Activated T-cell treated with anti-CD3 and anti-CD28 coated beads for 24 hours (primary cell): ENCODE data around the gene EPOP.
A peak's percentile ranks its signal among the peaks of the same experiment; 100 is the strongest.

ENCODE experiments used
- DNase-seq: peaks from one replicate; pipeline ENCODE4 v3.0.0-alpha.2; 2020; ENCODE audit warnings: low read depth

The EPOP gene

DNA sequence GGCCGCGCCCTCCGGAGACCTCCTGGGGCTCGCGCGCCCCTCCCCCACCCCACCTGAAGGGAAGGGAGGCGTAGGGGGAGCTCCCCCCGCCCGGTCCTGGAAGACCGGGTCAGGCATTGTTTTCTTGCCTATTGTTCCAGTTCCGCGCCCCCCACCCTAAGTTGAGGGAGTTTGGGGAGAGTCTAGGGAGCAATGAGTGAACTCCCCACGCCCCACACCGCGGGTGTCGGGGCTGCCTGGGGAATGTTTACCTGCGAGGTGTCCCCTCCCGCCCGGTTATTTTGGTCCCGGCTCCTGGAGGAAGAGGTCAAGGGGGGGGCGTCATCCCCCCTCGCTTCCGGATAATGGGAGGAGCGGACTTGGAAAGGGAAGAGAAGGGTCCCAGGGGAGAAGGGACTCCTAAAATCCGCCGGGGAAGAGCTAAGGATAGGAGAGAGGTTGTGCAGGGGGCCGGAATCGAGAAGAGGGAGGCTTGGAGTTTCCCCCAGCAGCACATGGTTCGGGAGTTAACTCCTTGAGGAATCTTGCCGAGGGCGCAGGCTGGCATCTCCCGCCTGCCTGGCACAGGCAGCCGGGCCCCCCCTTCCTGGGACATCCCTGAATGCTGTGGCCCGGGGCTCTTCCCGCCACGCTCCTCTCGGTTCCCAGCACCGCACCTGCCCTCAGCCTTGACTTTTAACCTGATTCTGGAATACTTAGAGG is 31.2 kb upstream of the EPOP start:
- DNase-seq = peak; percentile 28

DNA sequence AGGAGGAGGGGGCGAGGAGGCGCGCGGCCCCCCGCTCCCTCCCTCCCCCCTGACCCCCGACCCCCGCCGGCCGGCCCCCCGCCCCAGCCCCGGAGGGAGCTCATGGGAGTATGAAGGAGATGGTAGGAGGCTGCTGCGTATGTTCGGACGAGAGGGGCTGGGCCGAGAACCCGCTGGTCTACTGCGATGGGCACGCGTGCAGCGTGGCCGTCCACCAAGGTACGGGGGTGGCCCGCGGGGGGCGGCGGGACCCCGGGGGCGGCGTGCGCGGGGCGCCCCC is 30.7 kb upstream of the EPOP start:
- DNase-seq = no peak

DNA sequence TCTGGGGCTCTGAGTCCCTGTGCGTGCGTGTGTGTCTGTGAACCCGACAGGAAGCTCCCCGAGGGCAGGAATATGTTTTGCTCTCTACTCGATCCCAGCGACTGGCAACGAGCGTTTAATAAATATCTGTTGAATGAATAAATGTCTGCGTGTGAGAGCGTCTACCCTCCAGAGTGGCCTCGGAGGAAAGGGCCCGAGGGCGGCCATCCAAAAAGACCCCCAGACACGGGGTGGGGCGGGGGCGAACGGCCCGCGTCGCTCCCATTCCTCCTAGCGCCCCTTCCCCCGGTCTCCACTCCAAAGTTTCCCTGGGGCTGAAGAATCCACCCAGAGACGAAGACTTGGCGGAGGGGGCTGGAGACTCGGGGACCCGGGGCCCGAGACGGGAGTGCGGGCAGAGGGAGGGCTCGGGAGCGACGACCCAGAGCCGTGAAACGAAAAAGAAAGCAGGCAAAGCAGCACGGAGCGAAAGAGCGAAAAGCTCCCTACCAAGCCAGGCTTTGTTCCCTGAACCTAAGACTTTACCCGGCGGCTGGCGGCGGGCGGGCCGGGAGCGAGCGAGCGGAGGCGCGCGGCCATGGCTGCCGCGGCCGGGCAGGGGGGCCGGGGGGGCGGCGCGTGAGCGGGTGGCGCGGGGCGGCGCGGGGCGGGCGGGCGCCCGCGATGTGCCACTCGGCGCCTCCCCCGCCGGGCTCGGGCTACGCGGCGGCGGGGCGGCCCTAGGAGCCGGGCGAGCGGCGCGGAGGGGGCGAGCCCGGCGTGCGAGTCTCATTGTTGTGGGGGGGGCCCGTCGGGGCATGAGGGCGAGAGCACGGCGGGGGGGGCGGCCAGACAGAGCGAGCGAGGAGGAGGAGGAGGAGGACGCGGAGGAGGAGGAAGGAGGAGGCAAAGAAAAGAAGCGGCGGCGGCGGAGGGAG is 30.1 kb upstream of the EPOP start, which contains the start of gene MLLT6:
TSS of gene MLLT6 (plus strand) at position 668 of the 917 bp plus-strand sequence. CDS start 360 bp downstream, outside the sequence.
- DNase-seq = peak; percentile 60

DNA sequence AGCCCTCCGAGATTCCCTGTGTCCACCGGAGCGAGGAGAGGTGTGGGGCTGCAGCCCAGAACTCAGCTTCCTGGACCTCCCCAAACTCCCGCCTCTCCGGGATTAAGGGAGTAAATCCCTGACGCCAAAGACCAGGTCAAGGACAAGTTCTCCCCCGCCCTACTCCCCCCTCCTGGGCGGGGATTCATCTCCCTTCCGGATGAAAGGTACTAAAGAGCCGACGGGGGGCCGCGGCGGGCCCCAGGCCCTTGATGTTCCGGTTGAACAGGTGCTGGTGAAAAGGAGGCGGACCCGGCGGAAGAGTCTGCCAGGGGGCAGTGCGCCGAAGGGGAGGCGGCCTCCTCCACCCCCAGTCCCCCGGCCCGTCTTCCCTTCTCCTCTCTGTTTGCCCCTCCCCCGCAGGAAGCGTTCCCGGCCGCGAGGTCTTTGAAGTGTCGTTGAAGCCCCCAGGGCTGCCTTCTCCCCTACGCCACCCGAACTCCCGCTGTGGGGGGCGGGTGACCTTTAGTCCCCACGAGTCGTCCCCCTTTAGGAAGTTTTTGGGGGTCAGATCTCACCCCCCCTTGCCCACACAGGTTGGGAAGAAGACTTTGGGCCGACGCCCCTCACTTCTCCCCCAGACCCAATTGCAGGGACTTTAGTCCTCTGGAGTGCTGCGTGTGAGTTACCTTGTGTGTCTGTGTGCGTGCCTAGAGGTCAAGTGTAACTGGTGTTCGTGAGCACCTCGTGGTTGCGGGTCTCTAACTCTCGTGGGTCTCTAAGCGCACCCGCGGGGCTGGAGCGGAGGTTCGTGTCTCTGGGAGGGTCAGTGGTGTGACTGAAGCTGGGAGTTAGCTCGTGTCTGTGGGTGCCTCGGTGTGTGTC is 29.2 kb upstream of the EPOP start:
- peak; percentile 84 for DNase-seq

DNA sequence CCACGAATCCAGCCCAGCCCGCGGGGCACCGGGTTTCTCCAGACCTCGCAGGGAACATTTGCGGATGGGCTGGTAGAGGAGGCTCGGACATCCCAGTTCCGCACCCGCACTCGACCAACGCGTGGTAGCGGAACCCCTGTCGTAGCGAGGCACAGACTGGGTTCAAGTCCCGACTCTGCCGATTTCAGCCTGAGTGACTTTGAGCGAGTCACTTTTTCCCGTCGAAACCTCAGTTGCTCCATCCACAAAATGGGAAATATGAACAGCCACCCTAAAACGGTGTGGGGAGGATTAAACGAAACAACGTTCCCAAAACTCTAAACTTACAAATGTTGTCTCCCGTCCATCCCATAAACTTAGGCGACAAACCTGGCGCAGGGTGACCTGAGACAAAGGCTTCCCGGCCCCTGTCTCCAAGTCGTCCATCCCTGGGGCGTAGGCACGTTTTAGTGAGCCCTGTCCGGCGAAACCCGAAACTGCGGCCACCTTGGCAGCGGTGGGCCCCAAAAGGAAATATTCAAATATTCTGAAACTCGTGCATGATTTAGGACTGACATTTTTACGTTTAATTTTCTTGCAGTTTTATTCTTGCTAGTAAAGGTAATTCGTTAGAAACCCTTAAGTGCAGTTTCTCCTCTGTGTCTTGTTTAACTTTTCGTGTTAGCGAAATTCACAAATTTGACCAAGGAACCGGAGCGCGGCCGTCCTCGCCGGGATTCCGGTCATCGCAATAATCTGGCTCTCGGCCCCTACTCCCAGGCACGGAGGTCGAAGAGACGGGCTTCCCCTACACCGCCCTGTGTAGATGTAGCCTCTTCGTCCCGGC is 28.4 kb upstream of the EPOP start:
- DNase-seq = peak; percentile 30

DNA sequence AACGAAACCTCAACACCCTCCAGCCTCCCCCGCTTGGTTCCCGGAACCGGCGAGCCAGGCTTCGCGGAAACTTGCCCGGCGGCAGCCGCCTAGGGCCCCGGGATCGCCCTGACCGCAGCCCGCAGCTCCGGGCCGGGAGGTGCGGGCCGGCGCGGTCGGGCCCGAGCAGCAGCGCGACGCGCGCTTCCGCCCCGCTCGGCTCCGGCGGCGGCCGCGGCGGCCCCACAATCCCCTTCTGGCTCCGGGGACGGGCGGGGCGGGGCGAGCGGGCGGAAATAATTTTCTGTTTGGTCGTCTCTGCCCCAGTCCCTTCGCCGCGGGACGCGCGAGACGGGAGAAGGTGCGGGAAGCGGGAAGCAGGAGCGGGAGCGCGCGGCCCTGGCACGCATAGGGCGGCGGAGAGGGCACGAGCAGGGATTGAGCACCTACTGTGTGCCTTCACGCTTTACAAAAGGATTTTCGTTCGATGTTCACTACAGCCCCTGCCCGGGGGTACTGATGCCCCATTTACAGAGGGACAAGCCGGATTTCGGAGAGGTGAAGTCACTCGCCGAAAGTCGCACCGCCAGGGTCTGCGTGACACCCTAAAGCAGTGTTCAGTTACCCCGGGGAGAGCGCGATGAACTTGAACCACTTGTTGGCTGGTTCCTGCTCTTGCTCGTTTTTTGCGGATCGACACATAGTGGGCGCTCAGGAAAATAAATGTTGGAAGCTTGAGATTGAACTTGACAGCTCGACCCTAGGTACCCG is 27.6 kb upstream of the EPOP start:
- peak; percentile 75 for DNase-seq

DNA sequence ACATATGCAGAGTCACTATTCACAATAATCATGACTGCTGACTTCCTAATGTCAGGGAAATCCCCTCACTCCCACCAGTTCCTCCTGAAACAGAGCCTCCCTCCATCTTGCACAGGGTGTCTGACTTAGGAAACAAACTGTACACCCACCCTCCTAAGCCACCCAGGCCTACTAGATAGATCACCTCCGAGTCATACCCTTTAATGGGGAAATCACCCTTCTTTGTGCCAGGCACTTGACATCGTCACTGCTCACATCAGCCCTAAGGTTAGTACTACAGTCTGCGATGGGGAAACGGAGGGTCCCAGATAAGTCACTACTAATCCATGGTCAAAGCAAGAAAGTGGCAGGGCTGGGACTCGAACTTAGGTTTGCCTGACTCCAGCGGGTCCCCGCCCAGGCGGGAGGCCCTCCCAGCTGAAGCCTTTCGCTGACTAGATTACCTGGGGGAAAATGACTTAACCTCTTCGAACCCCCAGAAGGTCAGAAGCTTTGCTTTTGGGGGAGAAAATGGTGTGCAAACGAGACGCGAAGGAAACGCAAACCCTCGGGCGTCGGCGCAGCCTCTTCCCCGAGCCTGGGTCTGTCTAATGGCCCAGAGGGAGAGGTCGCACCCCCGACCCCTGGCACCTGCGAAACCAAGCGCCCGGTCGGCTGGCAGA is 26.9 kb upstream of the EPOP start:
- peak; percentile 81 for DNase-seq

DNA sequence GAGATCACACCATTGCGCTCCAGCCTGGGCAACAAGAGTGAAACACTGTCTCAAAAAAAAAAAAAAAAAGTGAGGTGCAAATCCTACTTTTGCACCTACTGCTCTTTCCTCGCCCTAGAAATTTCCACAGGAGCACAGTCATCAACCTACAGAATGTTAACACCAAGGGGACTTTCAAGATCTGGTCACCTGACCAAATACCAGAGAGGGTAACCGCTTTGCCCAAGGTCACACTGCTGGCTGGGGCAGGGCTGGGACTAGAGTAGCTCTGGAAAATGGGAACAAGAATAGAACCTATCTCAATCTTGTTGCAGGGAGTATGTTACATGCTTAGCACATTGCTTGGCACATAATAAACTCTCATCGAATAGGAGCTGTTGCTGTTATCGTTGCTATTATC is 24.0 kb upstream of the EPOP start:
- DNase-seq = no peak

DNA sequence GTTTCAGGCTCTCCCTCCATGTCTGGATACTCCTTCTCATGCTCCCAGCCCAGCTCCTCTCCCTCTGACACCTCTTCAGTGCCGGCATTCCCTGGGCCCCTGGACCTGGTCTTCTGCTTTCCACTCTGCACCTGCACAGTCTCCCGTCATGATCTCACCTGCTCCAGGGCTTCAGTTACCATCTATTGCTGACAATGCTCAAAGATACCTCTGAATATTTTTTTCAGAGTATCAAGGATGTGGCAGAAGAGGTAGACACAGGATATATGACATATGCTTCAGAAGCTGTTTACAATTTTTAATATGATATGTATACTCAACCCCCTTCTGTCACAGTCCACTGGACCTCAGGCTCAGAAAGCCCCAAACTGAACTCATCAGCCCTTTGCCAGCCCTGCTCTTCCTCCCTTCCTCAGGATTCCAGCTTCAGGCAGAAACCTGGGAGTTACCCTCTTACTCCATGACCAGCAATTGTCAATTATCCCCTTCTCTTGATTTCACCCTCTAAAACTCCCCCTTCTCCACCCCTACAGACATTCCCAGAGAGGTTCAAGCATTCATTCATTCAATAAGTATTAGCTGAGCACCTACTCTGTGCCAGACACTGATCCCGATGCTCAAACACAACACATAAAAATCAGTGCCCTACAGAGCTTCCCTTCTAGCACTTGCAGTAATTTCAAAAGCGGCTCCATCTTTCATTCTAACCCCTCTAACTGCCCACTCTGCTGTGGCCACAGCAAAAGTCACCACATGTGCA is 22.5 kb upstream of the EPOP start:
- DNase-seq = no peak

DNA sequence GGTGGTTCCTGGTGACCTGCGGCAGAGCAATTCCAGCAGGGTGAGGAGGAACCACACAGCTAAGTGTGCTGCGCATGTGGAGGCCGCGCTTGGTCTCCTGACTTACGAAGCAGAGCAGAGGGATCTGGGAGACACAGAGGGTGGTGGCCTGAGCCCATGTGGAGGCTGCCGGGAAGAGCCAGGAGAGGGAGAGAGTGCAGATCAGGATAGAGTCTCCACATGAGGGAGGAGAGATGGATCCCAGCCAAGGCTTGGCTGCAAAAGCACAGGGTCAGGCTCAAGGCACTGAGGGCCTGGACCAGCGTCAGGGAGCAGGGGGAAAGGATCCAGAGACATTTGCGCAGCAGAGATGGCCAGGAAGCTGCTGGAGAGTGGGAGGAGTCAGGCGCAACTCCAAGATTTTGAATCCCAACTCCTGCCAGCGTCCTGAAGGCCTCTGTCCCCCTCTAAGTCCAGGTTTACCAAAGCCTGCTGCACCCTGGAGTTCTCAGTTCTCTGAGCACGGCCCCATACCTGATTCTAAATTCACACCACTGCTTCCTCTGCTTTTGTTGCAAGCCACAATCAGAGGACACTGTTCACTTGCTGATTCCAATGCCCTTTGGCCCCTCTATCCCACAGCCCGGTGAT is 19.1 kb upstream of the EPOP start:
- DNase-seq = no peak

DNA sequence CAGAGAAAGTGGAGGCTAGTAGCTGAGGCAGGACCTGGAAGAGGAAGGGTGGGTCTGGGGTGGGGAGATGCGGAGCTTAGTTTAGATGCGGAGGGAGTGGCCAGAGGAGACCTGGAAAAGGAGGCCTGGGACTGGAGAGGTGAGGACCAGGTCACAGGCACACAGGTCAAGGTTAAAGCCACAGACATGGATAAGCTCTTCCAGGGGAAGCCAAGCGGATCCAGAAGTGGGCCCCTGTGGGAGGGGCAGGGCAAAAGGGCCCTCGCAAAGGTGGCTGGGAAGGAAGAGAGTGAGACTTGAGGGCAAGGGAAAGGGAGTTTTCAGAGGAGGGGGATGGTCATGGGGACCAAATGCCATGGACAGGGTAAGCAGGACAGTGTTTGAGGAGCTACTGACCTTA is 16.4 kb upstream of the EPOP start:
- DNase-seq = no peak

DNA sequence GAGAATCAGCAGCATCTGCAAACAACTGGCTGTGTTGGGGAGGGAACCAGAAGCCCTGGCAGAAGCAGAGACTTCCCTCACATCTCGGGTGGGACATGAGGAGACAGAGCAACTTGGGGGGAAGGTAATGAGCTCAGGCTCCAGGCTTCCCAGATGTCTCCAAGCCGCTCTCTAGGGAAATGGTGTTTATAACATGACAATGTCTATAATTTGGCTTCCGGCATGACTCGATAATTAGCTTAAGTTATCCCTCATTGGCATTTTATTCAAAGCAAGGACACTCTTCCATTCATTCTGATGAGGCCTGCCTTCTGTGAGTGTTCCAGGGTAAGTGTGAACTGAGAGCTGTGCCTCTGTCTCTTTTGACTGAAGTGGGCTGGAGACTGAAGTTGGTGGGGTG is 15.6 kb upstream of the EPOP start:
- DNase-seq = no peak

DNA sequence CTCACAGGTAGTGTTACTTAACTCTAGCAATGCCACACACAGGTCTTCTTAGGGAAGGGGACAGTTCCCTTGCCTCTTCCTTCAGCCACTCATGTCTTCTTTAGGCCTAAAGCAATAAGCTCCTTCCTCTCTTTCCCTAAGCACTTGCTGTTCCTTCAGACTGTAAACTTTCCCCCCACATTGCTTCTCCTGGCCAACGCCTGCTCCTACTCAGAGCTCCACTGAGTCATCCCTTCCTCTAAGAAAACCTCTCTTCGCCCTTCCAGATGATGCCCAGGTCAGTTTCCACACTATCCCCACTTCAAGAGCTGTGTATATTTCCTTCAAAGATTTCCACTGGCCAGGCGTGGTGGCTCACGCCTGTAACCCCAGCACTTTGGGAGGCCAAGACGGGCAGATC is 12.5 kb upstream of the EPOP start:
- DNase-seq = no peak

DNA sequence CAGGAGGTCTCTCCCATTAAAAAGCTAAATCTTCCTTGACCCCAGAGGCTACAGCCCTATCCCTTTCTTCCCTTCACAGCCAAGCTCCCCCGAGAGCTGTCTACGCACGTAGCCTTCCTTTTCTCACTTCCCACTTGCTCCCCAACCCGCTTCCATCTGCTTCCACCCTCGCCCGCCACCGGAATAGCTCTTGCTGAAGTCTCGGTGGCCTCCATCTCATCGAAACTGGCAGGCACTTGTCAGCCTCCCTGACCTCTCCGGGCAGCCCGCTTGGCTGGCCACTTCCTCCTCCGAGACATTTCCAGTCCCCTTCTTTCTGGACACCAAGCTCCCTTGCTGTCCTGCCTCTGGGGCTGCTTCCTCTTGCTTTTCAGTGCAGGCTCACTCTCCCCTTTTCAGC is 10.7 kb upstream of the EPOP start:
- no peak for DNase-seq

DNA sequence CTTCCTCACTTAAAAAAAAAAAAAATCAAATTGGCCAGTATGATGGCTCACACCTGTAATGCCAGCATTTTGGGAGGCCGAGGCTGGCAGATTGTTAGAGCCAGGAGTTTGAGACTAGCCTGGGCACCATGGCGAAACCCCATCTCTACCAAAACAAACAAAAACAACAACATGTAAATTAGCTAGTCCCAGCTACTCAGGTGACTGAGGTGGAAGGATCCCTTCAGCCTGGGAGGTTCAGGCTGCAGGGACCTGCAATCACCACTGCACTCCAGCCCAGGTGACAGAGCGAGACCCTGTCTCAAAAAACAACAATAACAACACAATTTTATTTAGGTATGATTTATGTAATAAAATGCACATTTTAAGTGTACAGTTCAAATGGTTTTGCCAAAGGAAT is 6.3 kb upstream of the EPOP start:
- DNase-seq = no peak

DNA sequence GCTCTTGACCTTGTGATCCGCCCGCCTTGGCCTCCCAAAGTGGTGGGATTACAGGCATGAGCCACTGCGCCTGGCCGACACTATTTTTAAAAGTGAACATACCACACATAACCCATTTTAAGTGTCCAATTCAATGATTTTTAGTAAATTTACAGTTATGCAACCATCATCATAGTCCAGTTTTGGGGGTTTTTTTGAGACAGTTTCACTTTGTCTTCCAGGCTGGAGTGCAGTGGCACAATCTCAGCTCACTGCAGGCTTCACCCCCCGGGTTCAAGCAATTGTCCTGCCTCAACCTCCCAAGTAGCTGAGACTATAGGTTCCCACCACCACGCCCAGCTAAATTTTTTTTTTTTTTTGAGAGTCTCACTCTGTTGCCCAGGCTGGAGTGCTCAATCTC is 3.1 kb upstream of the EPOP start:
- DNase-seq = no peak

DNA sequence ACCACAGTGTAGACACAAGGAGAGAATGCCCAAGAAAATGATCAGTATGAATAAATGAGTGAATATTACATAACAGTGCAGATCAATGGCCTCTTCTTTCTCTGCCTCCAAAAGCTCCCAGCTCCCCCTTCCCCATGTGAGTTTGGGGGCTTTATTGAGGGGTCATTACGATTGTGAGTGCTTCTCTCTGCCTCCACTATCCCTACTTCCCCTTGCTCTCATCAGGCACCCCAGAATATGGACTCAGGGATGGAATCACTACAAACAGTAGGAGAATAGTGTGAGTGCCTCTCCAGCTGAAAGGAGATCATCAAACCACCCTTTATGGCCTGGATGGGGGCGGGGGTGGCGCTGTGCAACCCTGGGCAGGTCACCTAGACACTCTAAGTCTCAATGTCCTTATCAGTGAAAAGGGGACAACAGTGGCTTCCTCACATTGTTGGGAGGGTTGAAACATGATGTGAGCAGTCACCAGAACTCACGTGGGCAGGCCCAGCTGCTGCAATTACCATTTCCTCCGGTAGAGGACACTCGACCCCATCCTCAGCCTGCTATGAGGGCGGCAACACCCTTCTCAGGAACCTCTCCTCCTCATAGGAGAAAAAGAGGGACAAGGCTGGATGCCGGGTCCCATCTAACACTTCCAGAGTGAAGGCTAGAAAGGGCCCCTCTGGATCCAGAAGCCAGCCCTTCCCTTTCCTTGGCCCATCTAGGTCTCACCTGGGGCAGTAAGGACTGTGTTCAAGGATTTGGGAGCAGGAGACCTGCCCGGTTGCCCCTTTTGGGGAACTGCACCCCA is 2.1 kb upstream of the EPOP start:
- DNase-seq = peak; percentile 83

DNA sequence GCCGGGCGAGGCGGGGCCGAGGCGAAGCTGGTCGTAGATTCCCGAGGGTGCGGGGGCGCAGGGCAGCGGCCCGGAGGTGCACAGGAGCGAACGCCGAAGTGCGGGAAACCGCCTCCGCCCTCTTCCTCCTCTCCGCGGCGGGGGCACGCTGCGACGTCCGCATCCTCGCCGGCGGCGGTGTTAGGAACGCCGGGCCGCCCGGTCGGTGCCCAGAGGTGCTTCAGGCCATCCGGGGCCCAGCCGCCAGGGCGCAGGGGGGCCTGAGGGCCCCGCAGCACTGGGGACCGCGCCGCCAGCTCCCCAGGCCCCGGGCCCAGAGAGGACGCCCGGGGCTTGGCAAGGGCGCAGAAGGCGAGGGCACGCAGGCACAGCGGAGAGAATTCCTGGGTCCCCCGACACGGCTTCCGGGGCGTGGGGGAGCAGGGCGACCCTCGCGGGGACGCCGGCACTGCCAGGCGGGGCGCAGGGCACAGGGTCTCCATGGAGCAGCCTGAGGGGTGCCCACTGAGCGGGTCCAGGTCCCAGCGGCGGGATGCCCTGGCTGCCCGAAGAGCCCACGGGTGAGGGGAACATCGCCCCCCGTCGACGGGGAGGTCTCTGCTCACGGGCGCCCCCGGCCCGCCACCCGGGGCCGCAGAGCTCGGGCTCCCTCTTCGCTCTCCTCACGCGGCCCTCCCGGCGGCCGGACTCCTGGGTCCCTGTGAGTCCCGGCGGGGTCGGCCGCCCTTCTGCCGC is 576 bp downstream of the EPOP start:
- DNase-seq = no peak
